Measurements from ENCODE around the gene PLCB1. TPM values are rescaled to one million over a fixed set of nuclear protein-coding genes. Genes with fewer than 3 reads are reported as not detected.

Gene PLCB1
- total RNA-seq, 1 experiment from 2014 or later = 6.8 TPM

DNA sequence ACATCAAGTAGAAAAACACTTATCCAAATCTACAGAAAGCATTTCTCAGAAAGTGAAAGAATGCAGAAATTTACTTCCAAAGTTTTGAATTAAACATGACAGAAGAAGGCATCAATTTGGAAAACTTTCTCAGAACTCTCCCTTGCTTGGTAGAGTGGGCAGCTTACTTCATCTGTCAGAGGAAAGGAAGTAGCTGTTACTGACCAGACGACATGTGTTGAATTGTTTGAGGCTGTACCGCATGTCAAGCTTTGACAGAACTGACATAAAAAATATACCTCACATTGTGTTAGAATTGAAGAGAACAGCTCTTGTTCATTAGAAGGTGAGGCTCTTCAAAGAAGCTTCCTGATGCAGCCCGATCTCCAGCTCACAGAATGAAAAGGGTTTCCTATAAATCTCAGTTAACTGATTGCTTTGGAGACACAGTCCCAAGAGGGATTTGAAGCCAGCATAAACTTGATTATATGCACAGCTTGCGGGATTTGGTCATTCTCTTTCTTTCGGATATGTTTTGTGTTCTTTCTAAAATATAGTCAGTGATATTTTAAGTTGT lies 190.7 kb downstream of the PLCB1 start:
- Histone ChIP-seq H3K27ac (ENCODE audit: low read depth, low read length, poor library complexity, severe bottlenecking) (no peak overlapping the region), H3K36me3 (ENCODE audit: insufficient read depth, low read length, poor library complexity, severe bottlenecking) (no peaks in the 10 kb centered on the region), H3K4me1 (ENCODE audit: insufficient read depth, low read length, poor library complexity, severe bottlenecking) (no peaks in the 10 kb centered on the region), H3K9me3 (ENCODE audit: low read depth, low read length, poor library complexity, severe bottlenecking) (no peaks in the 10 kb centered on the region), H3K4me3 (ENCODE audit: low read depth, low read length, poor library complexity, severe bottlenecking) (no peak overlapping the region), H3K27me3 (replicated peaks; ENCODE audit: insufficient read depth, low read depth, low read length, poor library complexity) (no peaks in the 10 kb centered on the region)
- intact Hi-C loops (cut with micrococcal nuclease; ENCODE audit: unreplicated experiment) = no loop called here
- TF ChIP-seq, protein P1, sequence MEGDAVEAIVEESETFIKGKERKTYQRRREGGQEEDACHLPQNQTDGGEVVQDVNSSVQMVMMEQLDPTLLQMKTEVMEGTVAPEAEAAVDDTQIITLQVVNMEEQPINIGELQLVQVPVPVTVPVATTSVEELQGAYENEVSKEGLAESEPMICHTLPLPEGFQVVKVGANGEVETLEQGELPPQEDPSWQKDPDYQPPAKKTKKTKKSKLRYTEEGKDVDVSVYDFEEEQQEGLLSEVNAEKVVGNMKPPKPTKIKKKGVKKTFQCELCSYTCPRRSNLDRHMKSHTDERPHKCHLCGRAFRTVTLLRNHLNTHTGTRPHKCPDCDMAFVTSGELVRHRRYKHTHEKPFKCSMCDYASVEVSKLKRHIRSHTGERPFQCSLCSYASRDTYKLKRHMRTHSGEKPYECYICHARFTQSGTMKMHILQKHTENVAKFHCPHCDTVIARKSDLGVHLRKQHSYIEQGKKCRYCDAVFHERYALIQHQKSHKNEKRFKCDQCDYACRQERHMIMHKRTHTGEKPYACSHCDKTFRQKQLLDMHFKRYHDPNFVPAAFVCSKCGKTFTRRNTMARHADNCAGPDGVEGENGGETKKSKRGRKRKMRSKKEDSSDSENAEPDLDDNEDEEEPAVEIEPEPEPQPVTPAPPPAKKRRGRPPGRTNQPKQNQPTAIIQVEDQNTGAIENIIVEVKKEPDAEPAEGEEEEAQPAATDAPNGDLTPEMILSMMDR (conservative IDR thresholded peaks at IDR 0.05; ENCODE audit: low read depth, low read length) = no peak
- TF ChIP-seq EZH2 (IDR thresholded peaks at IDR 0.05; ENCODE audit: borderline replicate concordance, low read depth, low read length, poor library complexity, severe bottlenecking) = no peak
- no TSS peak for BruUV-seq (replicated peaks)
- ChIA-PET CTCF (no interaction called here), POLR2A (ENCODE audit: low non-redundant PET) (no interaction called here)
- no peak for DNase-seq (ENCODE audit: low spot score)

DNA sequence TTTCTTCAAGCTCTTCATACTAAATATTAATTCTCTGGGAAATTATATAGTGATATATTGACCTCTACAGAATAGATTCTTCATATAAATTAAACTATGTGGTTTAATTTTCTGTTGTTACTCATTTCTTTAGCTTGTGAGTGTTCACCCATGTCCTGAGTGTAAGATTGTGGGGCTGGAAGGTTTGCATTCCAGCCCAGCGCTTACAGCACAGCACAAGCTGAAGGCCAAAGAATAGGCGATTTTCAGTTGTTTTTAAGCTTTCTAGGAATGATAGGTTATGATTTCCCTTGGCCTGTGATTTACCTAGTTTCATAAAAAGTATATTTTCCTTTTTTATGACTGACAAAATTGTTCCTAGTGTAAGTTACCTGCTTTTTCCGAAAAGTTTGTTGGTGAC lies 194.1 kb downstream of the PLCB1 start:
- Histone ChIP-seq H3K9me3 (ENCODE audit: low read depth, low read length, poor library complexity, severe bottlenecking) (no peaks in the 10 kb centered on the region), H3K27ac (ENCODE audit: low read depth, low read length, poor library complexity, severe bottlenecking) (no peak overlapping the region), H3K4me3 (ENCODE audit: low read depth, low read length, poor library complexity, severe bottlenecking) (no peak overlapping the region), H3K27me3 (replicated peaks; ENCODE audit: insufficient read depth, low read depth, low read length, poor library complexity) (no peaks in the 10 kb centered on the region), H3K4me1 (ENCODE audit: insufficient read depth, low read length, poor library complexity, severe bottlenecking) (peaks cover 5% of the 10 kb centered on the region), H3K36me3 (ENCODE audit: insufficient read depth, low read length, poor library complexity, severe bottlenecking) (no peaks in the 10 kb centered on the region)
- no peak for DNase-seq (ENCODE audit: low spot score)
- intact Hi-C loops (cut with micrococcal nuclease; ENCODE audit: unreplicated experiment) = no loop called here
- CTCF ChIA-PET = no interaction called here
- no peak for TF ChIP-seq EZH2 (IDR thresholded peaks at IDR 0.05; ENCODE audit: borderline replicate concordance, low read depth, low read length, poor library complexity, severe bottlenecking)
- TF ChIP-seq, protein P1 (conservative IDR thresholded peaks at IDR 0.05; ENCODE audit: low read depth, low read length) = no peak
- BruUV-seq (replicated peaks) = no TSS peak
- POLR2A ChIA-PET (ENCODE audit: low non-redundant PET) = no interaction called here

DNA sequence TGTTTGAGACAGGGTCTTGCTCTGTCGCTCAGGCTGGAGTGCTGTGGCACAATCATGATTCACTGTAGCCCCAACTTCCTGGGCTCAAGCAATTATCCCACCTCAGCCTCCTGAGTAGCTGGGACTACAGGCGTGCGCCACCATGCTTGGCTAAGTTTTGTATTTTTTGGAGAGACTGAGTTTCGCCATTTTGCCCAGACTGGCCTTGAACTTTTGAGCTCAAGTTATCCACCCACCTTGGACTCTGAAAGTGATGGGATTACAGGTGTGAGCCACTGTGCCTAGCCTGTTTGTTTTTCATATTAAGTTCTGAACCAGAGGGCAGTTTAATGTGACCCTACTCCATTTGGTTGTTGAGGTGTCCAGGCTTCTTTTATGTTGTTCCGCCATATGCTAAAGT lies 194.8 kb downstream of the PLCB1 start:
- intact Hi-C loops (cut with micrococcal nuclease; ENCODE audit: unreplicated experiment) = no loop called here
- H3K9me3 ChIP-seq (ENCODE audit: low read depth, low read length, poor library complexity, severe bottlenecking) = no peaks in the 10 kb centered on the region
- no peaks in the 10 kb centered on the region for H3K27me3 ChIP-seq (replicated peaks; ENCODE audit: insufficient read depth, low read depth, low read length, poor library complexity)
- TF ChIP-seq, protein P1 (conservative IDR thresholded peaks at IDR 0.05; ENCODE audit: low read depth, low read length) = no peak
- no peak for TF ChIP-seq EZH2 (IDR thresholded peaks at IDR 0.05; ENCODE audit: borderline replicate concordance, low read depth, low read length, poor library complexity, severe bottlenecking)
- no peak overlapping the region for H3K27ac ChIP-seq (ENCODE audit: low read depth, low read length, poor library complexity, severe bottlenecking)
- ChIA-PET POLR2A (ENCODE audit: low non-redundant PET) (no interaction called here), CTCF (no interaction called here)
- no peak for DNase-seq (ENCODE audit: low spot score)
- H3K4me3 ChIP-seq (ENCODE audit: low read depth, low read length, poor library complexity, severe bottlenecking) = no peak overlapping the region
- peaks cover 12% of the 10 kb centered on the region for H3K4me1 ChIP-seq (ENCODE audit: insufficient read depth, low read length, poor library complexity, severe bottlenecking)
- H3K36me3 ChIP-seq (ENCODE audit: insufficient read depth, low read length, poor library complexity, severe bottlenecking) = no peaks in the 10 kb centered on the region
- BruUV-seq (replicated peaks) = no TSS peak
